GM12874 (cell line): ENCODE results near the gene EML2.

Experiments
- CTCF ChIP-seq: IDR thresholded peaks from 2 replicates; pipeline ENCODE4 v1.5.1; 2011; ENCODE audit warnings: low read depth, mild to moderate bottlenecking, control low read depth, low read length, moderate library complexity; ENCODE audit not compliant: insufficient read depth

EML2 gene

GRCh38 chr19:45645631-45646344 lies 6.6 kb upstream of the EML2 start:
- TF ChIP-seq CTCF: no peak

- TF ChIP-seq CTCF: no peak
Measured at GRCh38 chr19:45645068-45645630, 6.0 kb upstream of the EML2 start.

- no peak for TF ChIP-seq CTCF
Measured at GRCh38 chr19:45643927-45644771, 5.0 kb upstream of the EML2 start.

GRCh38 chr19:45643024-45643926 lies 4.1 kb upstream of the EML2 start:
- TF ChIP-seq CTCF: peak; percentile 99

- TF ChIP-seq CTCF: no peak
Measured at GRCh38 chr19:45641274-45642105, 2.3 kb upstream of the EML2 start.

- TF ChIP-seq CTCF: no peak
Measured at GRCh38 chr19:45640849-45641273, 1.7 kb upstream of the EML2 start.
